Hepatocyte (in vitro differentiated cells): ENCODE results near the gene CILP. TPM values are rescaled to one million over a fixed set of nuclear protein-coding genes. Genes with fewer than 3 reads are reported as not detected.
A peak's percentile ranks its signal among the peaks of the same experiment; 100 is the strongest.

Experiments
- DNase-seq: peaks from one replicate; pipeline ENCODE4 v3.0.0-alpha.2; 2016; ENCODE audit warnings: low spot score
- H2AFZ ChIP-seq: fragments of 200-600 bp; sonication (generic); 2 replicates; pipeline ENCODE4 v1.6.0; 2016; ENCODE audit warnings: antibody characterized with exemption, mild to moderate bottlenecking
- H3K27ac ChIP-seq: fragments of 200-600 bp; sonication (generic); 2 replicates; pipeline ENCODE4 v1.5.1; 2016; ENCODE audit warnings: mild to moderate bottlenecking
- H3K27me3 ChIP-seq: fragments of 200-600 bp; sonication (generic); 2 replicates; pipeline ENCODE4 v1.6.1; 2016
- H3K36me3 ChIP-seq: fragments of 200-600 bp; sonication (generic); replicated peaks from 2 replicates; pipeline ENCODE4 v1.5.1; 2016; ENCODE audit warnings: low read depth; ENCODE audit not compliant: insufficient read depth
- H3K4me1 ChIP-seq: fragments of 200-600 bp; sonication (generic); 2 replicates; pipeline ENCODE4 v1.5.1; 2016; ENCODE audit warnings: mild to moderate bottlenecking, moderate library complexity; ENCODE audit not compliant: insufficient read depth
- H3K4me2 ChIP-seq: fragments of 200-600 bp; sonication (generic); 2 replicates; pipeline ENCODE4 v1.6.0; 2016
- H3K4me3 ChIP-seq: fragments of 200-600 bp; sonication (generic); 2 replicates; pipeline ENCODE4 v1.5.1; 2016; ENCODE audit warnings: mild to moderate bottlenecking
- H3K79me2 ChIP-seq: fragments of 200-600 bp; sonication (generic); 2 replicates; pipeline ENCODE4 v1.6.0; 2017; ENCODE audit warnings: mild to moderate bottlenecking
- H3K9me2 ChIP-seq: fragments of 200-600 bp; sonication (generic); replicated peaks from 2 replicates; pipeline ENCODE4 v1.6.0; 2017; ENCODE audit warnings: mild to moderate bottlenecking; ENCODE audit not compliant: insufficient read depth
- H3K9me3 ChIP-seq: fragments of 200-600 bp; sonication (generic); 2 replicates; pipeline ENCODE4 v1.5.1; 2016; ENCODE audit warnings: low read depth, mild to moderate bottlenecking
- H4K20me1 ChIP-seq: fragments of 200-600 bp; sonication (generic); 2 replicates; pipeline ENCODE4 v1.6.0; 2016; ENCODE audit warnings: mild to moderate bottlenecking; ENCODE audit not compliant: insufficient read depth, poor library complexity, severe bottlenecking
- CTCF ChIP-seq: fragments of 200-600 bp; sonication (generic); IDR thresholded peaks from 2 replicates; pipeline ENCODE4 v1.5.1; 2016; ENCODE audit warnings: antibody characterized with exemption, mild to moderate bottlenecking; ENCODE audit not compliant: poor library complexity
- EZH2 ChIP-seq: fragments of 200-600 bp; sonication (generic); IDR thresholded peaks from 2 replicates; pipeline ENCODE4 v1.6.1; 2016; ENCODE audit warnings: antibody characterized with exemption, mild to moderate bottlenecking, borderline replicate concordance
- EZH2phosphoT487 ChIP-seq: fragments of 200-600 bp; sonication (generic); IDR thresholded peaks from one replicate; pipeline ENCODE4 v1.6.1; 2018; ENCODE audit warnings: antibody characterized with exemption, mild to moderate bottlenecking, low read depth, moderate library complexity; ENCODE audit not compliant: unreplicated experiment, severe bottlenecking
- WGBS: methylation state at CpG from one replicate; pipeline ENCODE4 v1.1.6; 2016; ENCODE audit warnings: low lambda C conversion rate; ENCODE audit errors: missing lambda C conversion rate; 5-methylcytosine and 5-hydroxymethylcytosine counted together
- polyA plus RNA-seq: library from polyadenylated mRNA; unstranded; fragments of >200 nt; fragmentation: Nextera tagmentation; extraction: Ambion mirVana; gene quantifications from 2 replicates; pipeline ENCODE4 v1.2.1, GENCODE V29; 2016
- total RNA-seq: library from RNA; depleted of rRNA; stranded (reverse); fragments of >200 nt; gene quantifications from 2 replicates; pipeline ENCODE4 v1.2.3, GENCODE V29; 2014

CILP gene
- total and polyA plus RNA-seq, 2 experiments from 2014 or later, result 67.1 to 96.4 TPM

- Histone ChIP-seq H3K36me3 (no peaks in the 10 kb centered on the region), H2AFZ (no peak overlapping the region), H3K79me2 (no peaks in the 10 kb centered on the region), H3K9me2 (no peaks in the 10 kb centered on the region), H3K9me3 (no peaks in the 10 kb centered on the region), H3K4me1 (peaks cover 11% of the 10 kb centered on the region), H3K27me3 (no peaks in the 10 kb centered on the region), H3K4me3 (no peak overlapping the region), H3K27ac (no peak overlapping the region), H3K4me2 (no peak overlapping the region), H4K20me1 (no peaks in the 10 kb centered on the region)
- 87% methylated on average over 4 of the region's 4 CpGs for WGBS
- TF ChIP-seq EZH2 (no peak), CTCF (no peak), EZH2phosphoT487 (no peak)
- no peak for DNase-seq
Observed at GRCh38 chr15:65222891-65223290, 11.6 kb upstream of the CILP start.

DNA sequence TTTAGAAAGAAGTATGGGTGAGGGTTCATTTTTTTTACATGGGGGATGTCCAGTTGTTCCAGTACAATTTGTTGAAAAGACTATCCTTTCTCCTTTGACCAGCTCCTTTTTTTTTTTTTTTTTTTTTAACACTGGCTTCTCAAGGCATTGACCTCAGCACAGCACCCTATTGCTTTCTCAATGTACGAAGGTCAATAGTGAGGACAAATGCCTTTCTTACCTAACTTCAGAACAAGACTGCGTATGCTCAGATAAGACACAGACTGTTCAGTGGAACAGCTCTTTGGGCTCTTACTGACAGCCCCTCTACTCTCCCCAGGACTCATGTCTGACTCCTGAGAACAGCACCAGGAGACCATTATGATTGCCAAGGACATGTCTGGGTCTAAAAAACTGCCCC lies 10.4 kb upstream of the CILP start:
- no peak overlapping the region for H3K4me3 ChIP-seq
- DNase-seq, result no peak
- no peaks in the 10 kb centered on the region for H3K27me3 ChIP-seq
- H3K4me1 ChIP-seq, result peaks cover 11% of the 10 kb centered on the region
- no peaks in the 10 kb centered on the region for H3K36me3 ChIP-seq
- H3K79me2 ChIP-seq, result no peaks in the 10 kb centered on the region
- no peak overlapping the region for H2AFZ ChIP-seq
- no peaks in the 10 kb centered on the region for H3K9me3 ChIP-seq
- no peak overlapping the region for H3K4me2 ChIP-seq
- WGBS, result 56% methylated on average over 2 of the region's 2 CpGs
- no peak for TF ChIP-seq EZH2phosphoT487
- TF ChIP-seq CTCF, result no peak
- no peak for TF ChIP-seq EZH2
- peak overlapping the region; percentile 44 for H3K27ac ChIP-seq
- no peaks in the 10 kb centered on the region for H4K20me1 ChIP-seq
- no peaks in the 10 kb centered on the region for H3K9me2 ChIP-seq

GRCh38 chr15:65219137-65219536 lies 7.9 kb upstream of the CILP start:
- 95% methylated on average over 3 of the region's 3 CpGs for WGBS
- DNase-seq, result no peak
- Histone ChIP-seq H3K4me2 (no peak overlapping the region), H4K20me1 (no peaks in the 10 kb centered on the region), H3K27me3 (no peaks in the 10 kb centered on the region), H2AFZ (no peak overlapping the region), H3K9me3 (no peaks in the 10 kb centered on the region), H3K4me3 (no peak overlapping the region), H3K9me2 (no peaks in the 10 kb centered on the region), H3K4me1 (peaks cover 7% of the 10 kb centered on the region), H3K36me3 (no peaks in the 10 kb centered on the region), H3K27ac (no peak overlapping the region), H3K79me2 (no peaks in the 10 kb centered on the region)
- TF ChIP-seq EZH2phosphoT487 (no peak), CTCF (no peak), EZH2 (no peak)
